Omental fat pad (tissue), 4 donors: ENCODE measurements around the gene CTU2. TPM values are rescaled to one million over a fixed set of nuclear protein-coding genes. Genes with fewer than 3 reads are reported as not detected.

Source experiments
- ATAC-seq: fragments of 150-250 bp; one replicate; pipeline ENCODE4 v1.9.1; 2016; ENCODE audit warnings: mild to moderate bottlenecking, moderate library complexity; ENCODE audit not compliant: low FRiP score
- DNase-seq: peaks from one replicate; pipeline ENCODE4 v3.0.0-alpha.2; 2019; ENCODE audit warnings: low spot score
- total RNA-seq, 4 donors: library from RNA; depleted of rRNA; stranded (reverse); fragments of >200 nt; gene quantifications; one replicate each; pipeline ENCODE4 v1.1.0, GENCODE V29; 2016
- TF ChIP-seq, protein P1 (sequence below), 3 donors: fragments of 450-650 bp; IDR thresholded peaks; one replicate each; pipeline ENCODE4 v1.5.1; 2016 to 2017; ENCODE audit warnings: antibody characterized with exemption in 3 of 3, mild to moderate bottlenecking in 3 of 3, moderate library complexity in 2 of 3

CTU2 gene
- total RNA-seq, 4 donors from 2014 or later, result 6.8 to 23.7 (median 10.2) TPM

DNA sequence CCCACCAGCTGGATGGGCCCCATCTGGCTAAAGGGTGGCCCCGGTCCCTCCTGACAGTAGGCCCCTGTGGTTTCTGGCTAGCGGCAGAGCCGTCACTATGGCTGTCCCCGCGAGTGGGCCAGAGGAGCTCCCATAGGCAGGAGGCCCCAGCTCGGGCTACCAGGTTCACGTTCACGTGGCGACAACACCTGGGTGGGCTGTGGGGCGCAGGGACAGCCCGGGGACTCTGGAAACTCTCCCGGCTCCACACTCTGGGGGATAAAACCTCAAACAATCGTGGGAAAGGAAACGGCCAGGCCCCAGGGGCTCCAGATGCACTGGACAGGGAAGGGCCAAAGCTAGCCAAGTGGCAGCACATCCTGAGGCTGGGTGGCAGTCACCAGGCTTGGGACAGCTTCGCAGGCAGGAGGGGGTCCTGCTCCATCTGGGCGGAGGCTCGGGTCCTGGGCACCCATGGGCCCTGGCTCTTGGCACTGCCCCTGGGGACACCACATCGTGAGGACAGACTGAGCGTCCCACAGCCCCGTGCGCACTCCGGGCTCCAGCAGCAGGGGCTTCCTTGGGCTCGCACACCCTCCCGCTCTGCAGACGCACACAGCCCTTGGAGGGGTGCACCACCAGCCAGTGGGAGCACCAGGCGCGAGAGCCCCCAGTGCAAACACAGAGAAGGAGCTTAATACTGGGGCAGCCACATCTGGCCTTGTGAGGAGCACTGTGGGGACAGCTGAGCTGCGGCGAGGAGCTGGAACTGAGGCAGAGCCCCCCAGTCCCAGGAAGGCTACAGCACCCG is 4.5 kb upstream of the CTU2 start:
- DNase-seq, result no peak
- TF ChIP-seq, protein P1, sequence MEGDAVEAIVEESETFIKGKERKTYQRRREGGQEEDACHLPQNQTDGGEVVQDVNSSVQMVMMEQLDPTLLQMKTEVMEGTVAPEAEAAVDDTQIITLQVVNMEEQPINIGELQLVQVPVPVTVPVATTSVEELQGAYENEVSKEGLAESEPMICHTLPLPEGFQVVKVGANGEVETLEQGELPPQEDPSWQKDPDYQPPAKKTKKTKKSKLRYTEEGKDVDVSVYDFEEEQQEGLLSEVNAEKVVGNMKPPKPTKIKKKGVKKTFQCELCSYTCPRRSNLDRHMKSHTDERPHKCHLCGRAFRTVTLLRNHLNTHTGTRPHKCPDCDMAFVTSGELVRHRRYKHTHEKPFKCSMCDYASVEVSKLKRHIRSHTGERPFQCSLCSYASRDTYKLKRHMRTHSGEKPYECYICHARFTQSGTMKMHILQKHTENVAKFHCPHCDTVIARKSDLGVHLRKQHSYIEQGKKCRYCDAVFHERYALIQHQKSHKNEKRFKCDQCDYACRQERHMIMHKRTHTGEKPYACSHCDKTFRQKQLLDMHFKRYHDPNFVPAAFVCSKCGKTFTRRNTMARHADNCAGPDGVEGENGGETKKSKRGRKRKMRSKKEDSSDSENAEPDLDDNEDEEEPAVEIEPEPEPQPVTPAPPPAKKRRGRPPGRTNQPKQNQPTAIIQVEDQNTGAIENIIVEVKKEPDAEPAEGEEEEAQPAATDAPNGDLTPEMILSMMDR (IDR thresholded peaks at IDR 0.05), result no peak
- no peak for ATAC-seq

DNA sequence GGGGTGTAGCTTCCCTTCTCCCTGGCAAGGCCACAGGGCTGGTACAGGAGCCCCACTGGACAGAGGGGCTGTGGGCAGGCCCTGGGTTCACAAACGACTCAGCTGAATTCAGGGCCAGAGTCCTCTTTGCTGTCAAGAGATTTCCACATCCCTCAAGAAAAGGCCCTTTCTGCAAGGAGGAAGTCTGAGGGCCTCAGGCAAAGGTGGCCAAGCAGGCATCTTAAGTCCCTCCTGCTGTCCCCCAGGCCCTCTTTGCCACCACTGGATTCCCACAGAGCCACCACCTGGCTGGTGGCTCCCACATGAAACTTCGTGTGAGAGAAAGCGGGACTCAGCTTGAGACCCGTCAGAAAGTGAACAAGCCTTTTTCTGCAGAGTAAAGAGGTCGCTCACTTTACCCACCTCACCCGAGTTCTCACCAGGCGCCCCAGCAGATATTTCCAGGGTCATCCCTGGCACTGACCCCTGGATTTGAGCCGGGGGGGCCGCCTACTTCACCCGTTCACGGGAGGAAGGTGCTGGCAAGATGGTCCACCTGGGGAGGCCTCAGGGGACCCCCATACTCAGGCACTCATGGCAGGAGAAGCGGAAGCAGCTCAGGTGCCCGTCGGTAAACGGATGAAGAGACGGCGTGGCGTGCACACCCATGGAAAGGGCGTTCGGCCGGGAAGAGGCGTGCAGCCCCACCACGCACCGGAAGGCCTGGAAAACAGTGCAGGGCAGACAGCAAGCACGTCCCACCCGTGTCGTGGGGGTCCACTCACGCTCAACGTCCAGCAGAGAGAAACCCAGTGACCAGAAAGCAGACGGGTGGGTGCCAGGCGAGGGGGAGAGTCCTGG is 3.7 kb upstream of the CTU2 start:
- TF ChIP-seq, protein P1 (IDR thresholded peaks at IDR 0.05), result no peak
- ATAC-seq, result no peak
- no peak for DNase-seq

DNA sequence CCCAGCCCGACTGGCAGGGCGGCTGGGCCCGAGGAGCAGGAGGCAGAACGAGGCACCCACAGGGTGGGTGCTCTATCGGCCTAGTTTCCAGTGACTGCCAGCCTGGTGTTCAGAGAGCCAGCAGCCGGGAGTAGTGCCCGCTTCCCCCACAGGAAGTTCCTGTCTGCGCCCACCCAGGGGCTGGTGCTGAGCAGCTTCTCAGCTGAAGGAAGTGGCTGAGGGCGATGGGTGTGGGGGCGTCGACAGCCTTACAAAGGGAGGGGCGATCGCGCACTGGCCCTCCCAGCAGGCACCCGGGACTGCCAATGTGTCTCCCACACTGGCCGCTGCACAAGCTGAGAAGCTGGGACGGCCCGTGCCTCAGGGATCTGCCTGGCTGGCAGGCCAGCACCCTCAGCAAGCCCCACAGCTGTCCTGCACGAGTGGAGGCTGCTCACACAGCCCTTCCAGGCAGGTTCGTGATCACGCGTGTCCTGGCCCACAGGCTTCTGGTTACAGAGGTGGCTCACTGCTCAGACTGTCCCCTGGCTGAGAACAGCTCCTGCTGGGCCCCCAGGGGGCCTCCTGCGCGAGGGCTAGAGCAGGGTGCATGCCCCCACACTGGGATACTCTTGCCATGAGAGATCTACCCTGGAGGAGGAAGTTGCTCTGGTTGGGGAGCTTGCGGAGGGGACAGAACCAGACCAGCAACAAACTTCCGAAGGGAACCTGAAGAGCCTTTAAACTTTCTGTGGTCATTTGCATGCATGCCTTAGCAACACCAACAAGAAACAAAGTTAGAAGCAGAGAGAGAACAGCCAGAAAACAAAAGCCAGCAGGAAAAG is 2.6 kb upstream of the CTU2 start:
- DNase-seq (no peak), ATAC-seq (no peak)
- TF ChIP-seq, protein P1 (IDR thresholded peaks at IDR 0.05), result no peak

DNA sequence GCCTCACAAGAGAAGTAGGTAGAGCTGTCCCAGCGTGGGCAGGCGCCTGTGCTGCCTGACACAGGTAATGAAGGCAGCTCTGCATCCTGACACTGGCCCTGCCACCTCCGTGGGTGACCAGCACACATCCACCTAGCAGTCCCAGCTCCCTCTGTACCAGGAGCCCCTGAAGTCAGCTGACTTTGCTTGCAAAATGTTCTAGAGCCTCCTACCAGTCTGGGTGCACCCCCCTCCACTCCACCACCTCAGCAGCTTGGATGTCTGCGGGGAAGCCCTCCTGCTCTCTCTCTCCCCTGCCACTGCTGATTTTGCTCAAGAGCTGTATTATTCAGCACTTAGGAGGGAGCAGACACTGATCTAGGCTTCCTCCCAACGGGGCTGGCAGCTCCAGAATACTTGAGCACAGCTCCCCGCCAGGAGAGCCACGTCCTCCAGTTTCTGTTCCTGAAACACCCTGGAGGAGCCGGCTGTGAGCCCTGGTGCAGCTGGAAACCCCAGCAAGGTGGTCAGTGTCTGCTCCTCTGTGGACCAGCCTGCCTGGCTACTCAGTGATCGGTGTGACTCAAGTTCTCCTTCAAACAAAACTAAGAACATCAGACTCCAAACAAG is 1.1 kb upstream of the CTU2 start:
- DNase-seq, result no peak
- TF ChIP-seq, protein P1 (IDR thresholded peaks at IDR 0.05), result no peak
- ATAC-seq, result no peak

DNA sequence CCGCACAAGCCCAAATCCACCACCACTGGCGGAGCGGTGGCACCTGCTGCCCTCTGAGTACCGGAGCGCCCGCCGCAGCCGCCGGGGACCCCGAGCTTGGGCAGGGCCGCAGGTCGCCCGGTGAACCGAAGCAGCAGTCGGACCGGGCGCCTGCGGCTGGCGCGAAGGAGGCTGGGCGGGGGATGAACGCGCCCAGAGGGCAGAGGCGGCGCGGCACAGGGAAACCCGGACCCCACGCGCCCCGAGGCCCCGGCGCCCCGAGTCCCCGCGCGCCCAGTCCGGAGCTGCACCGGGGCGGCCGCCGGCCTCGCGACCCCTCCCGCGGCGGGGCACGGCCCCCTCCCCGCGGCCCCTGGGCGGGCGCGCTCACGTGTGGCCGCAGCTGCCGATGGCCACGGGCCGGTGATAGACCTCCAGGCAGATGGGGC is 488 bp upstream of the CTU2 start:
- ATAC-seq (peak; percentile 21), DNase-seq (no peak)
- TF ChIP-seq, protein P1 (IDR thresholded peaks at IDR 0.05), result no peak
